Measurements from ENCODE around the gene CAMK2B.

- TF ChIP-seq CTCF (IDR thresholded peaks at IDR 0.05; ENCODE audit: low read length) (no peak), EZH2 (optimal IDR thresholded peaks at IDR 0.05; ENCODE audit: low read depth, low read length) (no peak), EZH2phosphoT487 (IDR thresholded peaks at IDR 0.05; ENCODE audit: low read length) (no peak)
Measured at GRCh38 chr7:44189993-44190872, 135.2 kb downstream of the CAMK2B start.

Data from MM.1S (cell line).